ENCODE data around the gene TIMM29.

TIMM29 gene

GRCh38 chr19:10891405-10892086 lies 37.1 kb upstream of the TIMM29 start:
- Histone ChIP-seq H2AFZ (ENCODE audit: low read depth, low read length) (no peak overlapping the region), H3K36me3 (replicated peaks; ENCODE audit: low read depth, low read length) (no peaks in the 10 kb centered on the region), H3K9ac (ENCODE audit: low read length) (no peak overlapping the region), H4K20me1 (ENCODE audit: insufficient read depth, low read length) (peaks cover 76% of the 10 kb centered on the region), H3K4me1 (ENCODE audit: low read length) (peaks cover 16% of the 10 kb centered on the region), H3K27ac (ENCODE audit: low read length) (no peak overlapping the region), H3K79me2 (ENCODE audit: low read length) (peaks cover 83% of the 10 kb centered on the region), H3K9me3 (ENCODE audit: insufficient read depth, low read length) (no peaks in the 10 kb centered on the region), H3K4me3 (ENCODE audit: low read length) (no peak overlapping the region), H3K4me2 (ENCODE audit: low read length) (no peak overlapping the region), H3K27me3 (ENCODE audit: low read depth, low read length) (no peaks in the 10 kb centered on the region)
- TF ChIP-seq EZH2phosphoT487 (IDR thresholded peaks at IDR 0.05; ENCODE audit: low read depth) (no peak), CTCF (IDR thresholded peaks at IDR 0.05; ENCODE audit: low read depth, low read length) (no peak)

- TF ChIP-seq EZH2phosphoT487 (IDR thresholded peaks at IDR 0.05; ENCODE audit: low read depth) (no peak), CTCF (IDR thresholded peaks at IDR 0.05; ENCODE audit: low read depth, low read length) (no peak)
- peaks cover 76% of the 10 kb centered on the region for H4K20me1 ChIP-seq (ENCODE audit: insufficient read depth, low read length)
- H3K79me2 ChIP-seq (ENCODE audit: low read length), result peaks cover 83% of the 10 kb centered on the region
- peaks cover 16% of the 10 kb centered on the region for H3K4me1 ChIP-seq (ENCODE audit: low read length)
- H3K36me3 ChIP-seq (replicated peaks; ENCODE audit: low read depth, low read length), result no peaks in the 10 kb centered on the region
- no peak overlapping the region for H2AFZ ChIP-seq (ENCODE audit: low read depth, low read length)
- H3K4me3 ChIP-seq (ENCODE audit: low read length), result no peak overlapping the region
- no peak overlapping the region for H3K9ac ChIP-seq (ENCODE audit: low read length)
- H3K27ac ChIP-seq (ENCODE audit: low read length), result no peak overlapping the region
- no peaks in the 10 kb centered on the region for H3K27me3 ChIP-seq (ENCODE audit: low read depth, low read length)
- no peaks in the 10 kb centered on the region for H3K9me3 ChIP-seq (ENCODE audit: insufficient read depth, low read length)
- no peak overlapping the region for H3K4me2 ChIP-seq (ENCODE audit: low read length)
Observed at GRCh38 chr19:10892256-10892655, 36.4 kb upstream of the TIMM29 start.

- Histone ChIP-seq H2AFZ (ENCODE audit: low read depth, low read length) (no peak overlapping the region), H3K9ac (ENCODE audit: low read length) (no peak overlapping the region), H4K20me1 (ENCODE audit: insufficient read depth, low read length) (peaks cover 71% of the 10 kb centered on the region), H3K4me1 (ENCODE audit: low read length) (no peaks in the 10 kb centered on the region), H3K4me2 (ENCODE audit: low read length) (no peak overlapping the region), H3K4me3 (ENCODE audit: low read length) (no peak overlapping the region), H3K9me3 (ENCODE audit: insufficient read depth, low read length) (no peaks in the 10 kb centered on the region), H3K27ac (ENCODE audit: low read length) (no peak overlapping the region), H3K79me2 (ENCODE audit: low read length) (peaks cover 81% of the 10 kb centered on the region), H3K36me3 (replicated peaks; ENCODE audit: low read depth, low read length) (no peaks in the 10 kb centered on the region), H3K27me3 (ENCODE audit: low read depth, low read length) (no peaks in the 10 kb centered on the region)
- TF ChIP-seq EZH2phosphoT487 (IDR thresholded peaks at IDR 0.05; ENCODE audit: low read depth), result no peak
Observed at GRCh38 chr19:10894911-10895213, 33.7 kb upstream of the TIMM29 start.

GRCh38 chr19:10895363-10895762 lies 33.2 kb upstream of the TIMM29 start:
- Histone ChIP-seq H2AFZ (ENCODE audit: low read depth, low read length) (no peak overlapping the region), H4K20me1 (ENCODE audit: insufficient read depth, low read length) (peaks cover 75% of the 10 kb centered on the region), H3K9ac (ENCODE audit: low read length) (no peak overlapping the region), H3K79me2 (ENCODE audit: low read length) (peaks cover 85% of the 10 kb centered on the region), H3K27me3 (ENCODE audit: low read depth, low read length) (no peaks in the 10 kb centered on the region), H3K9me3 (ENCODE audit: insufficient read depth, low read length) (no peaks in the 10 kb centered on the region), H3K4me3 (ENCODE audit: low read length) (no peak overlapping the region), H3K27ac (ENCODE audit: low read length) (no peak overlapping the region), H3K4me1 (ENCODE audit: low read length) (no peaks in the 10 kb centered on the region), H3K4me2 (ENCODE audit: low read length) (no peak overlapping the region), H3K36me3 (replicated peaks; ENCODE audit: low read depth, low read length) (no peaks in the 10 kb centered on the region)
- TF ChIP-seq EZH2phosphoT487 (IDR thresholded peaks at IDR 0.05; ENCODE audit: low read depth), result no peak
- TF ChIP-seq CTCF (IDR thresholded peaks at IDR 0.05; ENCODE audit: low read depth, low read length), result no peak
